HL-60 (cell line): Measurements from ENCODE around the gene ELP4.

Experiments
- POLR2AphosphoS5 ChIP-seq: IDR thresholded peaks from 2 replicates; pipeline ENCODE4 v1.6.1; 2012; ENCODE audit warnings: low read depth
- TF ChIP-seq, protein P1 (sequence below): IDR thresholded peaks from one replicate; pipeline ENCODE4 v1.5.1; 2011; ENCODE audit warnings: low read length, control low read depth, inconsistent platforms; ENCODE audit not compliant: insufficient read depth
- TF ChIP-seq, protein P2 (sequence below): IDR thresholded peaks from 2 replicates; pipeline ENCODE4 v1.6.1; 2012; ENCODE audit warnings: low read depth; ENCODE audit not compliant: insufficient replicate concordance

GRCh38 chr11:31711137-31711536 lies 201.6 kb downstream of the ELP4 start:
- TF ChIP-seq, protein P1, sequence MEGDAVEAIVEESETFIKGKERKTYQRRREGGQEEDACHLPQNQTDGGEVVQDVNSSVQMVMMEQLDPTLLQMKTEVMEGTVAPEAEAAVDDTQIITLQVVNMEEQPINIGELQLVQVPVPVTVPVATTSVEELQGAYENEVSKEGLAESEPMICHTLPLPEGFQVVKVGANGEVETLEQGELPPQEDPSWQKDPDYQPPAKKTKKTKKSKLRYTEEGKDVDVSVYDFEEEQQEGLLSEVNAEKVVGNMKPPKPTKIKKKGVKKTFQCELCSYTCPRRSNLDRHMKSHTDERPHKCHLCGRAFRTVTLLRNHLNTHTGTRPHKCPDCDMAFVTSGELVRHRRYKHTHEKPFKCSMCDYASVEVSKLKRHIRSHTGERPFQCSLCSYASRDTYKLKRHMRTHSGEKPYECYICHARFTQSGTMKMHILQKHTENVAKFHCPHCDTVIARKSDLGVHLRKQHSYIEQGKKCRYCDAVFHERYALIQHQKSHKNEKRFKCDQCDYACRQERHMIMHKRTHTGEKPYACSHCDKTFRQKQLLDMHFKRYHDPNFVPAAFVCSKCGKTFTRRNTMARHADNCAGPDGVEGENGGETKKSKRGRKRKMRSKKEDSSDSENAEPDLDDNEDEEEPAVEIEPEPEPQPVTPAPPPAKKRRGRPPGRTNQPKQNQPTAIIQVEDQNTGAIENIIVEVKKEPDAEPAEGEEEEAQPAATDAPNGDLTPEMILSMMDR = no peak
- no peak for TF ChIP-seq POLR2AphosphoS5
- TF ChIP-seq, protein P2, sequence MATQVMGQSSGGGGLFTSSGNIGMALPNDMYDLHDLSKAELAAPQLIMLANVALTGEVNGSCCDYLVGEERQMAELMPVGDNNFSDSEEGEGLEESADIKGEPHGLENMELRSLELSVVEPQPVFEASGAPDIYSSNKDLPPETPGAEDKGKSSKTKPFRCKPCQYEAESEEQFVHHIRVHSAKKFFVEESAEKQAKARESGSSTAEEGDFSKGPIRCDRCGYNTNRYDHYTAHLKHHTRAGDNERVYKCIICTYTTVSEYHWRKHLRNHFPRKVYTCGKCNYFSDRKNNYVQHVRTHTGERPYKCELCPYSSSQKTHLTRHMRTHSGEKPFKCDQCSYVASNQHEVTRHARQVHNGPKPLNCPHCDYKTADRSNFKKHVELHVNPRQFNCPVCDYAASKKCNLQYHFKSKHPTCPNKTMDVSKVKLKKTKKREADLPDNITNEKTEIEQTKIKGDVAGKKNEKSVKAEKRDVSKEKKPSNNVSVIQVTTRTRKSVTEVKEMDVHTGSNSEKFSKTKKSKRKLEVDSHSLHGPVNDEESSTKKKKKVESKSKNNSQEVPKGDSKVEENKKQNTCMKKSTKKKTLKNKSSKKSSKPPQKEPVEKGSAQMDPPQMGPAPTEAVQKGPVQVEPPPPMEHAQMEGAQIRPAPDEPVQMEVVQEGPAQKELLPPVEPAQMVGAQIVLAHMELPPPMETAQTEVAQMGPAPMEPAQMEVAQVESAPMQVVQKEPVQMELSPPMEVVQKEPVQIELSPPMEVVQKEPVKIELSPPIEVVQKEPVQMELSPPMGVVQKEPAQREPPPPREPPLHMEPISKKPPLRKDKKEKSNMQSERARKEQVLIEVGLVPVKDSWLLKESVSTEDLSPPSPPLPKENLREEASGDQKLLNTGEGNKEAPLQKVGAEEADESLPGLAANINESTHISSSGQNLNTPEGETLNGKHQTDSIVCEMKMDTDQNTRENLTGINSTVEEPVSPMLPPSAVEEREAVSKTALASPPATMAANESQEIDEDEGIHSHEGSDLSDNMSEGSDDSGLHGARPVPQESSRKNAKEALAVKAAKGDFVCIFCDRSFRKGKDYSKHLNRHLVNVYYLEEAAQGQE = no peak
